DMS 273 (cell line): ENCODE results near the gene TCERG1L.

Source experiments
- DNase-seq: peaks from one replicate; lab custom pipeline; 2025; ENCODE audit not compliant: unreplicated experiment; lab: John Stamatoyannopoulos, UW

TCERG1L gene

GRCh38 chr10:131113709-131114291, 197.7 kb downstream of the TCERG1L start:
- DNase-seq: no peak

- no peak for DNase-seq
These were observed 198.4 kb downstream of the TCERG1L start for GRCh38 chr10:131113165-131113564.

- DNase-seq: no peak
These were observed 198.8 kb downstream of the TCERG1L start for GRCh38 chr10:131112691-131113090.

- DNase-seq: no peak
These were observed 199.9 kb downstream of the TCERG1L start for GRCh38 chr10:131111471-131112080.

- no peak for DNase-seq
These were observed 200.5 kb downstream of the TCERG1L start for GRCh38 chr10:131111007-131111406.

GRCh38 chr10:131110241-131110783, 201.2 kb downstream of the TCERG1L start:
- DNase-seq: no peak

GRCh38 chr10:131109726-131110125, 201.8 kb downstream of the TCERG1L start:
- no peak for DNase-seq

GRCh38 chr10:131109291-131109690, 202.2 kb downstream of the TCERG1L start:
- DNase-seq: no peak

- no peak for DNase-seq
These were observed 203.6 kb downstream of the TCERG1L start for GRCh38 chr10:131107970-131108369.

GRCh38 chr10:131102676-131103075, 208.8 kb downstream of the TCERG1L start:
- DNase-seq: peak; percentile 49

- no peak for DNase-seq
These were observed 209.4 kb downstream of the TCERG1L start for GRCh38 chr10:131102147-131102546.

GRCh38 chr10:131100418-131101410, 210.8 kb downstream of the TCERG1L start:
- DNase-seq: peak; percentile 3

GRCh38 chr10:131099028-131099726, 212.3 kb downstream of the TCERG1L start:
- DNase-seq: no peak

- no peak for DNase-seq
These were observed 213.0 kb downstream of the TCERG1L start for GRCh38 chr10:131098416-131098952.

GRCh38 chr10:131096031-131096430, 215.5 kb downstream of the TCERG1L start:
- no peak for DNase-seq

- DNase-seq: no peak
These were observed 216.3 kb downstream of the TCERG1L start for GRCh38 chr10:131095313-131095580.

- DNase-seq: peak; percentile 9
These were observed 216.8 kb downstream of the TCERG1L start for GRCh38 chr10:131094527-131095312.

GRCh38 chr10:131093795-131094366, 217.6 kb downstream of the TCERG1L start:
- no peak for DNase-seq

GRCh38 chr10:131093346-131093745, 218.2 kb downstream of the TCERG1L start:
- no peak for DNase-seq

- DNase-seq: no peak
These were observed 218.6 kb downstream of the TCERG1L start for GRCh38 chr10:131092876-131093275.
